Globus pallidus (tissue), 1 donor: ENCODE data around the gene DHX34.
"Not testable (repeated sequence)": the region's sequence is repeated elsewhere in the genome, so short reads cannot be mapped to it uniquely, and the experiment has no call there.

ENCODE experiments used
- DNase-seq: peaks from one replicate; pipeline ENCODE4 v3.0.0-alpha.2; 2015; ENCODE audit warnings: low spot score

DHX34 gene

DNA sequence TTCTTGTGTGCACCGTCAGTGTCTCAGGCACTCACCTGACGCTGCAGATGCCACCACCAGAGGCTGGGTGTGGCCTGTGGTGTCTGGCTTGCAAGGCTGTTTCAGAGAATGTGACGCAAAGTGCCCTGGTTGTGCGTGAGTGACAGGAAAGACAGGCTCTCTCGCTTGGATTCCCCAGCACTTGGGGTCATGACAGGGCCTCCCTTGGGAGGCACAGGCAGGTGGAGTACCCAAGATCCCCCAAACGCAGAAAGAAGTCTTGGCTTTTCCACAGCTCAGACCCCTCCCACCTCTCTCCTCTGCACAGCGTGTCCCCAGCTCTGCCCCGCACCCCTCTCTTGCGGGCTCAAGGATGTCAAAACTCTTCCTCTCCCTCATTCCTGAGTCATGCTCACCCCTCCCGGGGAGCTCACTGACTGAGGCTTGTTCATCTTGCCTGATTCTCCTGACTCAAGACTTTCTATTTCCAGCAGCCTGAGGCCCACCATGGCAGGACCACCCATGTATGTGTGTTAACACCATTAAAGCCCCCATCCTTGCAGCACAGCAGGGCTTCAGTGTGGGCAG lies 21.0 kb downstream of the DHX34 start:
- no peak for DNase-seq

DNA sequence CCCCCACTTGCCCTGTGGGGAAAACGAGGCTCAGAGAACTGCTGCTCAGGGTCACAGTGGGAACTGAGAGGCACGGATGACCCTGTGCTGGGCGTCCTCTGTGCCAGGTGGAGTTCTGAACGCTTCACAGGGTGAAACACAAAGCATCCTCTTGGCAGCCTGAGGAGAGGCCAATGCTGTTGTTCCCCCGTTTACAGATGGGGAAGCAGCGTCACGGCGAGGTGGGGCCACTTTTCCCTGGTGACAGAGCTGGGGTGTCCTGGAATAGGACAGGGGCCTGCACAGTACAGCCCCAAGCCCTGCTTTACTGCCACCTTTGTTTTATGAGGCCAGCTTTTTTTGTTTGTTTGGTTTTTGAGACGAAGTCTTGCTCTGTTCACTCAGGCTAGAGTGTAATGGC lies 22.1 kb downstream of the DHX34 start:
- DNase-seq: no peak

DNA sequence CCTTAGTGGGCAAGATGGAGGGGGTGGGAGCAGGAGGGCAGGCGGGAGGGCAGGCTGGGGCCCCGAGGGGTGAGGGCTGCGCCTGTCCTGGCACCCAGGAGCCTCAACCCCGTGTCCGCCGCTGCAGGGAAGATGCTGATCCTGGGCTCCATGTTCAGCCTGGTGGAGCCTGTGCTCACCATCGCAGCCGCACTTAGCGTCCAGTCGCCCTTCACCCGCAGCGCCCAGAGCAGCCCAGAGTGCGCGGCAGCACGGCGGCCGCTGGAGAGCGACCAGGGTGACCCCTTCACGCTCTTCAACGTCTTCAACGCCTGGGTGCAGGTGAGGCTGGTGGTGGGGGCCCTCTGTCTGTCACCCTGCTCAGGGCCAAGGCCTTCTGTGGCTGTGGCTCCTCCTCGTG lies 23.5 kb downstream of the DHX34 start:
- DNase-seq: no peak

DNA sequence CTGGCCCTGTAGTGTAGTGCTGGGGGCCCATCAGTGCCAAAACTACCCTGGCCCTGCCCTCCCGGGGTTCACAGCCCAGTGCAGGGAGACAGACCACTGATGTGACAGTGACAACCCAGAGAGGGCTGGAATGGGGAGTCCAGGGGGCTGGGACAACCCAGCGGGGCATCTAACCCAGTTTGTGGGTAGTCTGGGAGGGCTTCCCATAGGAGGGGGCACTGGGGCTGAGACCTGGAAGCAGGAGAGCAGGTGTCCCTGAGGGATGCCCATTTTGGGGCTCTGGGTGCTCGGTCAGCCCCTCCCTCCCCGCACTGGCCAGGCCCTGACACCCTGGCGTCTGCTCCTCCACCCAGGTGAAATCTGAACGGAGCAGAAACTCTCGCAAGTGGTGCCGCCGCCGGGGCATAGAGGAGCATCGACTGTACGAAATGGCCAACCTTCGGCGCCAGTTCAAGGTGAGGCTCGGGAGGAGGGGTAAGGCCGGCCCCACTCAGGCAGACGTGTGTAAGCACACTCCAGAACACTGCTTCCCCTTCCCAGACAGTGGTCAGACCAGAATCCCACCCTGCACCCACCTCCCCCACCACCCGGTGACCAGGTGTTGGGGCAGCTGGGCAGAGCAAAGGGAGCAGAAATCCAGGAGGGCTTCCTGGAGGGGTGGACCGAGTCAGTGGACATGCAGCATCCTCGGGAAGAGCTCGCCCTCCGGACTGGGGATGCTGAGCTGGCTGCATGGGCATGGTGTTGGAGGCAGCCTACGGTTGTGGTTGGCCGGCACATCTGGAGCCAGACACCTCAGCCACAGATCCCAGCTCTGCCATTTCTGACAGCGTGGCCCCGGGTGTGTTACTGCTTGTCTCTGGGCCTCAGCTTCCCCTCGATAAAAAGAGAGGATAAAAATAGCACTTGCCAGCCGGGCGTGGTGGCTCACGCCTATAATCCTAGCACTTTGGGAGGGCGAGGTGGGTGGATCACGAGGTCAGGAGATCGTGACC lies 24.4 kb downstream of the DHX34 start:
- DNase-seq: no peak

DNA sequence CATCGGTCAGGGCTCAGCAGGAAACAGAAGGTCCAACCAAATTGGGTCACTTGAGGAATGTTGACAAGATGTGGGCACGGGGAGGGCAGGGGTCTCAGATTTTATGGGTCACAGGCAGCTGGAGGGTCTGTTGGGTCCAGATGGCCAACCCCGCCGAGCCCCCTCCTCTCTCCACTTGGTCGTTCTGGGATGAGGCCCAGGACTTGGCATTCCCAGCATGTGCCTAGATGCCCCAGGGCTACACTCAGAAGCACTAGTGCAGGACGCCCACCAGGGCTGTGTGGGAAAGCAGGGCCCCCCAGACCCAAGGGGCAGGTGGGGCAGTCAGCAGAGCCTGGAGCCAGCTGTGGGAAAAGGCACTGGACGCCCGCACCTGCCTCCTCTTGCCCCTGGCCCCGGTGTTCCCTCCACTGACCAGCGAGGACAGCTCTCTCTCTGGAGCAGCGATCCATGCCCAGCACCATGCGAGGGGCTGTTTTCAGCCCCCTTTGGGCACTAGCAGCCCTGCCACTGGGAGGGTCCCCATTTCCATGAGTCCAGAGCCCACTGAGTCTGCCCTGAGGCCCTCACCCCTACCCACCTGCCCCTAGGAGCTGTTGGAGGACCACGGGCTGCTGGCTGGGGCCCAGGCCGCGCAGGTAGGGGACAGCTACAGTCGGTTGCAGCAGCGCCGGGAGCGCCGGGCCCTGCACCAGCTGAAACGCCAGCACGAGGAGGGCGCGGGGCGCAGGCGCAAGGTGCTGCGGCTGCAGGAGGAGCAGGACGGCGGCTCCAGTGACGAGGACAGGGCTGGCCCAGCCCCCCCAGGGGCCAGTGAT lies 26.0 kb downstream of the DHX34 start:
- no peak for DNase-seq

GRCh38 chr19:47375694-47376588 lies 26.8 kb downstream of the DHX34 start:
- DNase-seq: no peak

- DNase-seq: no peak
Measured at GRCh38 chr19:47376589-47377144, 27.6 kb downstream of the DHX34 start.

GRCh38 chr19:47377208-47377701 lies 28.1 kb downstream of the DHX34 start:
- no peak for DNase-seq

DNA sequence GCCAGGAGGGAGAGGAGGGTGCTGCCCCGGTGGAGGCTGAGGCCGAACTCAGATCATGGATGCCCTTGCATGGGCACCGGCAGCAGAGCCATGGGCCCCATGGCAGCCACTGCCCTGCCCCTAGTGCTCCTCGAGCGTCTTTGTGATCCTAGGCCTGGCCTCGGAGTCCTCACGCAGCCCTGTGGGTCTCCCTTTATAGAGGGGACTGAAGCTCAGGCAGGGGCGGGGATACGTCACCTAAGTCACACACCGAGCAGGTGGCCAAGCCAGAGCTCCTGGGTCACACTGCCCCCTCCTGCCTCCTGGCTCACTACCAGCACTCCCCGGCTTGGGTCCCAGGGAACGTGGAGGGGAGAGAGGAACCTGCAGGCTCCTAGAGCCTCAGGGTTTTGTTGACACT lies 28.7 kb downstream of the DHX34 start:
- DNase-seq: no peak

- no peak for DNase-seq
Measured at GRCh38 chr19:47378246-47378645, 29.1 kb downstream of the DHX34 start.

- DNase-seq: peak; percentile 82
Measured at GRCh38 chr19:47379381-47379938, 30.3 kb downstream of the DHX34 start.

- no peak for DNase-seq
Measured at GRCh38 chr19:47380559-47380958, 31.4 kb downstream of the DHX34 start.

- DNase-seq: no peak
Measured at GRCh38 chr19:47381121-47381520, 32.0 kb downstream of the DHX34 start.

DNA sequence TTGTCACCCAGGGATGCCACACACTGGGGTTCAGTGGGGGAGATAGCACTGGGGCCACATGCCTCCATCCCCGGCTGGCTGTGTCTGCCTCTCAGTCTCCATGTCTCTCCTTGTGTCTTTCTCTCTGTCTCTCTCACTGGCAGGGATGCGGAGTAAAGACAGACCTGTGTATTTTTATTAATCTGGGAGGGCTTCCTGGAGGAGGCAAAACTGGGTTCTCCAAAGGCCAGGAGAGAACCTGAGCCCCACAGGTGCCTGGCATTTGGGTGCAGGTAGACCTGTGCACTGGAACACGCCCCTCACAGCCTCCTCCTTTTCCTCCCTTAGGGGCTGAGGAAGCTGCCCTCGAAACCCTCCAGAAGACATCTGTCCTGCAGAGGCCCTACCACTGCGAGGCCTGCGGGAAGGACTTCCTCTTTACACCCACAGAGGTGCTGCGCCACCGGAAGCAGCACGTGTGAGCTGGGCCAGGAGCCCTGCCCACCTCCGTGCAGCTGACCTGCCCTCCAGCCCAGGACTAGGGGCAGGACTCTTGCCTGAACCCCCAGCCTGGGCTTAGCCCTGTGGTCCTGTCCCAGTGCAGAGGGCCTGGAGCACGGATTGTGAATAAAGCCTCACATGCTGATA lies 32.7 kb downstream of the DHX34 start:
- no peak for DNase-seq

DNA sequence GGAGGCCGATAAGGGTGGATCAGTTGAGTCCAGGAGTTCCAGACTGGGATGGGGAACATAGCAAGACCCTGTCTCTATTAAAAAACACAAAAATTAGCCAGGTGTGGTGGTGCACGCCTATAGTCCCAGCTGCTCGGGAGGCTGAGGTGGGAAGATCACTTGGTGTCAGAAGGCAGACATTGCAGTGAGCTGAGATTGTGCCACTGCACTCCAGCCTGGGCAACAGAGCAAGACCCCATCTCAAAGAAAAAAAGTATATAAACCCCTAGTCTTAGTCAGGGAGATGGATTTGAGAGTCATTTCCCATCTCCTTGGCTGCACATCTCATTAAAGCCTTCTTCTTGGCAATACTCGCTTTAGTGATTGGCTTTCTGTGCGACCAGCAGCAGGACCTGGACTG lies 34.8 kb downstream of the DHX34 start:
- DNase-seq: not testable (repeated sequence)

- DNase-seq: not testable (repeated sequence)
Measured at GRCh38 chr19:47384533-47384932, 35.4 kb downstream of the DHX34 start.

DNA sequence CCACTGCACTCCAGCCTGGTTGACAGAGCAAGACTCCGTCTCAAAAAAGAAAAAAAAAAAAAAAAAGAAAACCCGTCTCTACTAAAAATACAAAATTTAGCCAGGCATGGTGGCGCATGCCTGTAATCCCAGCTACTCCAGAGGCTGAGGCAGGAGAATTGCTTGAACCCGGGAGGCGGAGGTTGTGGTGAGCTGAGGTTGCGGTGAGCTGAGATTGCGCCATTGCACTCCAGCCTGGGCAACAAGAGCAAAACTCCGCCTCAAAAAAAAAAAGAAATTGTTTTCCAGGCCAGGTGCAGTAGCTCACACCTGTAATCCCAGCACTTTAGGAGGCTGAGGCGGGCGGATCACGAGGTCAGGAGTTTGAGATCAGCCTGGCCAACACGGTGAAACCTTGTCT lies 37.5 kb downstream of the DHX34 start:
- DNase-seq: not testable (repeated sequence)

DNA sequence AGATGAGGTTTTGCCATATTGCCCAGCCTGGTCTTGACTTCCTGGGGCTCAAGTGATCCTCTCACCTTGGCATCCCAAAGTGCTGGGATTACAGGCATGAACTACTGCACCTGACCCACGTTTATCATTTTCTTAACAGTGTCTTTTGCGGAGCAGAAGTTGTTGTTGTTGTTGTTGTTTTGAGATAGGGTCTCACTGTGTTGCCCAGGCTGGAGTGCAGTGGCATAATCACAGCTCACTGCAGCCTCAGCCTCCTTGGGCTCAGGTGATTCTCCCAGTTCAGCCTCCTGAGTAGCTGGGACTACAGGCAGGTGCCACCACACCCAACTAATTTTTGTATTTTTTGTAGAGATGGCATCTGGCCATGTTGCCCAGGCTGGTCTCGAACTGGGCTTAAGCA lies 38.5 kb downstream of the DHX34 start:
- not testable (repeated sequence) for DNase-seq

- not testable (repeated sequence) for DNase-seq
Measured at GRCh38 chr19:47388721-47389120, 39.6 kb downstream of the DHX34 start.

DNA sequence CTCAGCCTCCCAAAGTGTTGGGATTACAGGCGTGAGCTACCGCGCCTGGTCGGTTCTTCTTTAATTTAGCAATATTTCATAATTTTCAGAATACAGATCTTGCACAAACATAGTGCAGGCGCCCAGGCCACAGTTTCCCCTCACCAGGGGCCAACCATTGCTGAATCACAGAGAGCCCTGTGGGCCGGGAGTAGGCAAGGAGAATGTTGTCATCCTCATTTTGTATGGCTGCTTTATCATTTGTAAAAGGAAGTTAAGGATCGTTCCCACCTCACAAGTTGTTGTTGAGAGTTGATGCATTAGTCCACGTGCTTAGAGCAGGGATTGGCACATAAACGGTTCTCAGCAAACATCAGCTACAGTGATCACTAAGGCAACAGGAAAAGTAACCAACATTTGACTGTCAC lies 40.0 kb downstream of the DHX34 start:
- DNase-seq: no peak
